Superior temporal gyrus (tissue), 1 donor: ENCODE data around the gene CHST15.
"Not testable (repeated sequence)": the region's sequence is repeated elsewhere in the genome, so short reads cannot be mapped to it uniquely, and the experiment has no call there.

Source experiments
- DNase-seq: peaks from one replicate; pipeline ENCODE4 v3.0.0-alpha.2; 2016; ENCODE audit errors: extremely low spot score

CHST15 gene

DNA sequence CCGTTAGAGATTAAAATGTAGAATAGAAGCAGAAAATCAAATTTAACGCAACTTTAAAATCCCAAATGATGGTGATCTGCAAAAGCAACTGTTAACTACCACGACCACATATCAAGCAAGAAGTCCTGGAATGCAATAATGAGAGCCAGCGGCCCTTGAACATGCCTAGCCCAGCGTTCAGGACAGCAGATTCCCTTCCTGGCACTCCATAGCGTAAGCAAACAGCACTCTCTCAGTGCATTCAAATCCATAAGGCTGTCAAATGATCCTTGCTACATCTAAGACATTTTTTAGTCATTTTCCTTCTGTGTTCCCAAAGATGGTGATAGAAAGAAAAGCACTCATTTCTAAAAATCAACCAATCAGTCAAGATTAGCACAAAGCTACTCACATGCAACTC, 48.1 kb downstream of the CHST15 start:
- no peak for DNase-seq

DNA sequence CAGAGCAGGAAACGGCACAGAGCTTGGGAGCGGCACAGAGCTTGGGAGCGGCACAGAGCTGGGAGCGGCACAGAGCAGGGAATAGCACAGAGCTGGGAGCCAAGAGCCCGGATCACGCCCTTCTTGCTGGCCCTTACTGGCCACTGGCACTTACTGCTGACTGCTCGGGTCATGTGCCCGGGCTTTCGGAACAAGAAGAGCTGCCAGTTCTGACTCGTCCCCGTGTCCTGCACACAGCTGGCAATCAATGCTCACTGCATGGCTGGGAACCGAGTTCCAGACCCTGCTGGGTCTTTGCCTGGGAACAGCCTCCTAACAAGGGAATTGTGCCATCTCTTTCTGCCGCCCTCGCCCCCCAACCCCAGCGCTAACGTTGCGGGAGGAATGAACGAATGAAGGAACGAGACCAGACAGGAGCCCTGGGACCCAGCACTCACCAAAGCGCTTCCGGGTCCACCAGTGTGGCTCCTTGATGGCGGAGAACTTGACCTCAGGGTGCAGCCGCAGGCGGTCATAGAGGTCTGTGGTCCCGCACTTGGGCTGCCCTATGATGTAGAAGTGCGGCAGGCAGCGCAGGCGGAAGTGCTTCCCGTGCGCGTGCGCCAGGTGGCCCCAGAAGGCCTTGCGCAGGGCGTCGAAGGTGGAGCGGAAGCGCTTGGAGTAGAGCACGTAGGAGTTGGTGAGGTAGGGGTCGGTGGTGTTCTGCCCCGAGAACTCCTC, 49.1 kb downstream of the CHST15 start:
- no peak for DNase-seq

DNA sequence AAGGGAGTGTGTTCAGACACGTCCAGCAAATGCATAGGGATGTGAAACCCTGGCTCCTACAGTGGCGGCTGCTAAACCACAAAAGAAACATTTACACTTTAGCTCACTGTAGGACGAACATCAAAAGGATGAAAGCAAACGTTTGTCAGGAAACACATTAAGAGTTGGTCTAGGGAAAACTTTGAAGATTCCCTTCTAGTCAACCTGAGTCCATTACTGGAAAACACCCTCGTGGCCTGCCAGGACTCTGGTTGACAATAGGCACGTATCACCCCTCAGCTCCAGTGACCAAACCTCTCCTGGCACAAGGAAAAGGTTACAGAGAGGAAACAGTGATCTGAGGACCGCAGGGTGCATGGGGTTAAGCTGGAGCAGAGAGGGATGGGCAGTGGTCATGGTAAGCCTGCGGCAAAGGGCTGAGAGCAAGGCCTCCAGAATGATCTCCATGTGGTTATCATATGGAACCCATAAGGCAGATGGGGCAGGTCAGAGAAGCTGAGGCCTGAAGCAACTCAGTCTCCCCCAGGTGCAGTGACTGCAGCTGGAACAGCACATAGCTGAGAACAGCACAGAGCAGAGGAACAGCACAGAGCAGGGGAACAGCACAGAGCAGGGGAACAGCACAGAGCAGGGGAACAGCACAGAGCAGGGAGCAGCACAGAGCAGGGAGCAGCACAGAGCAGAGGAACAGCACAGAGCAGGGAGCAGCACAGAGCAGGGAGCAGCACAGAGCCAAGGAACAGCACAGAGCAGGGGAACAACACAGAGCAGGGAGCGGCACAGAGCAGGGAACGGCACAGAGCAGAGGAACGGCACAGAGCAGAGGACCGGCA, 49.9 kb downstream of the CHST15 start:
- no peak for DNase-seq

DNA sequence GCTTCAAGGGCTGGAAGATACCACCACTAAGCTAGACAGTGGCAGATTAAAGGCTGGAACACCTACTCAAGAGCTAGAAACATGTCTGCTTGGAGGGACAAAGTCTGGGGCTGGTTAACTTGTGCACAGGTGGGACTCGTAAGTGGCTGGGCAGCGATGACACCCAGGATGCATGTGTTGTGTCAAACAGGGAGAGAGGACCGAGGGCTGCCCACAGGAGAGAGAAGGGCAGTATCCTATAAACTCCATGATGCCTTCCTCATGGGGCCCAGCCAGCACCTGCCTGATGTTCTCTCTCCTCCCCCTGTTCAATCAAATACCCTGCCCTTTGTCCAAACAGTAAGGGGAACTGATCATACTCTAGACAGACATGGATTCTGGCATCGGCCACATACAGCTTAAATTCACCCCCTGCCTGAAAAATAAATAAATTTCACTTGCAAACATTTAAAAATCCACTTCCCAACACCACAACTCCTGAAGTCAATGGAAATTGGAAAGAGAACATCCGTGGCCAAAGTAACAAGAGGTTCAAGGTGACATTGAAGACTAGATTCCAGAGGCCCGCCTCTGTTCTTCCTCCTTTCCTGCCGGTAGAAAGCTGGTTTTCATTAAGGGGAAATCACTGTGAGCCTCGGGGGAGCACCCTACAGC, 50.6 kb downstream of the CHST15 start:
- DNase-seq, result no peak

DNA sequence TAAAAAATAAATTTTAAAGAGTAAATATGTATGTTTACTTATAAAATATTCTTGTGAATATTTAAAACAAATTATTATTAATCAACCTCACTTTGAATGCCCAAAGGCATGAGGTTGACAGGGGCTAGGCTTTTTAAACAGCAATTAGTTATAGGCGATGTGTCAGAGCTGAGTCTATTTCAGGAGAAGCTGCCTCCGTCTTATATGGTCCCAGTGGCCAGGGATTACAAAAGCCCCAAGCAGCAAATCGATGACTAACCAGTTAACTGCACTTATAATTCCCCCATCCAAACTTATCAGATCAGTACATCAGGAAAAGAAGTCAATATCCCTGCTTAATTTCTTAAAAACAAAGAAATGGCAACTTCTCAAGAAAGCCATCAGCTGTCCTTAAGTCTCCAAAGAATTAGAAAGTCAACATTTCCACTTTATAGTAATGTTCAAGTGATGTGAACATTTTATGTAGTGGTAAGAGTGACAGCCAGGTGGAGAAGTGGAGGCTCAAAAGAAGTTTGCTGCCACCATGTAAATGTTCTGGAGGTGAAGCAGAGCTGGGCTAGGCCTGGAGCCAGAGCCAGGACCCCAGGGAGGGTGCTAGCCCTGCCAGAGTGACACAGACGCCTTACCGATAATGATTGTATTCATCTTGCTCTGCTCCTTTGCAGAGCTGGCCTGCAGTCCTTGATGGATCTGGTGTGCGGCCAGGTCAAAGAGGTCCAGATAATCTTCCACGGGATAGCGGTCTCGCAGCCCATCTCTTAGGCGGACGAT, 51.5 kb downstream of the CHST15 start:
- DNase-seq, result no peak

DNA sequence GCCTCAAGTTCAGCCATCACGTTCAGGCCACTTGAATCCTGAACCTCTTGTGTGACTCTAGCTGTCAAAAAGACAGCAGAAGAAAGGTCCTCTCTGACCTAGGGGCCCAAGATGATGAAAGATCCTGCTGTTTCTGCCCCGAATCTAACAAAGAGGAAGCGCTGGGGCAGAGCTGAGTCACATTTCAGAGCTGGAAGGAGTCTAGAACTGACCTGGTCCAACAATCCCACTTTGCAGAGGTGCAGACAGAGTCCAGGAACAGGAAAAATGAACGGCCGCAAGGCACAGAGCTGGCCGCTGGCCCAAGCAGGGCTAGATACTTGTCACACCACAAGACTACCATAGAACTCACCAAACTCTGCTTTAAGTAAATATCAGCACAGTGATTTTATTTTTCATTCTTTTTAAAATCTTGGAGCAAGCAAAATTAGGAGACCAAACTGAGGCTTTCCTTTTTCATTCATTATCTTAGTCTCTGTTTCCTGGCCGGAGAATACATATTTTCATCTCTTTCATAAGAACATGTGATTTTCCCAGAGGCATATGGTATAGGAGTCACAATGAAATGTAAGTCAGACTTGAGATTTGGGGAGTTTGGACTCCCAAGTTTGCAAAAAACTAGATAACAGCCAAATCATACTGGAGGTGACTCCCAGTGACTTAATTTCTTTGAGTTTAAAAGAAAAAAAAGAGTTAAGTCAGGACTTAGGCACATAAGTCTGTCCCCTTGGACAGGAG, 52.8 kb downstream of the CHST15 start:
- no peak for DNase-seq

DNA sequence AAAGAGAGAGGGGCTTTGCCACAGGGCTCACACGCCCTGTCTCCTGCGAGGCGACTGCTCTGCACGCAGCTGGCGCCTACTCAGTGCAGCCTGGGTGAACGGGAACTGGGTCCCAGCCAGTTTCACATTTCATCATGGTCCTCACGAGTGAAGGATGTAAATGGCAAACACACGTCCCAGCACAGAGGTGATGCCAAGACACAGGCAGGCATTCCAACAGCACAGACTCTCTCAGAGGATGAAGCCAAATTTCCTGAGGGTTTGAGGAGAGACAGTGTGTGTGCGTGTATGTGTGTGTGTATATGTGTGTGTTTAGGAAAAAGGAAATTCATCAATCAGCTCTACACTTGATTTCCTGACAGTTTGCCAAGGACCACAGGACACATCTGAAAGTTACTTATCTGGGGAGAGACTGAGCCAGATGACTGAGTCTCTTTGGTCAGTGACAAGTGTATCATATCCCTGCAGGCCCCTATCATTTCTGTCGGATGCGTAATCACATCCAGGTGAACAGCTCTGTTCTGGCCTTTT, 53.9 kb downstream of the CHST15 start:
- DNase-seq, result no peak

DNA sequence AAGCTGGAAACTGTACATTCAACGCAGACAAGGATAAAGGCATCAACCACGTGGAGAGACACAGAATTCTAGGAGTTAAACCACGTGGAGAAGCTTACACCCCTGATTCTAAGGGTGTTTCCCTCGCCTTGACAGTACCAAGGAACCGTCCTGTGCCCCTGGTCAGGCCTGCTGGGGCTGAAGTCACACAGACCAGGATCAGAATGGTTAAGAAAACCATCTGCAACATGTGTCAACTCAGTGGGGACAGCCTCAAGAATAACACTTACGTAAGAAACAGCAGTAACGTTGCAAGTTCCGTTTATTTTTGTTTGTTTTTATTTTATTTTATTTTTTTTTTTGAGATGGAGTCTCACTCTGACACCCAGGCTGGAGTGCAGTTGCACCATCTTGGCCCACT, 55.6 kb downstream of the CHST15 start:
- DNase-seq, result no peak

DNA sequence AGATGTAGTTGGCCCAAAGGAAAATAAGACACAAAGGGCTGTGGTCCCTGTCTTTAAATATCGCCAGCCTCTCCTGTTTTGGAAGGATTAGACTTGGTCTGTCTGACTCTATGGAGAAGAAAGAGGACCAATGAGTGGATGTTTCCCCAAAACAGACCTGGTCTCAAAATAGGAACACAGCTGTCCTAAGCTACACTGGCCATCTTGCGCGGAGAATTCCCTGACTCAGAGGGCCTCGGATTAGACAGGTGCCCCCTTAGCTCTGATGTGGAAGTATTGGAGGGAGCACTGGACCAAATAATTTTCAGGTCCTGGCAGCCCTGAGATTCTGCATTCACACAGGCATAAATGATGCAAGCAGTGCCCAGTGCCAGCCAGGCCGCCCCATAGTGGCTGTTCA, 56.1 kb downstream of the CHST15 start:
- DNase-seq, result no peak

DNA sequence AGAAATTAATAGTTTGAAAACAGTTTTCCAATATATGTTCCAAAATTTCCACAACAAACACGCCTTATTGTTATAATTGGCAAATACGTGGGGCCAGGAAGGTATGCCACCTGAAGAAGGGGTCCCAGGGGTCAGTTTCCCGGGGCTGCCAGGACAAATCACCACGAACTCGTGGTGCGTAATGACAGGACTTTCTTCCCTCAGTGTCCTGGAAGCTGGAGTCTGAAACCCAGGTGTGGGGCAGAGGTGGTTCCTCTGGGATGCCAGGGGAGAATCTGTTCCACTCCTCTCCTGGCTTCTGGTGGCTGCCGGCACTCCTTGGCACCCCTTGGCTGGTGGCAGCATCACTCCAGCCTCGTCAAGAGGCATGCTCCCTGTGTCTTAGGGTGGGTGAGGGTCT, 56.7 kb downstream of the CHST15 start:
- no peak for DNase-seq

DNA sequence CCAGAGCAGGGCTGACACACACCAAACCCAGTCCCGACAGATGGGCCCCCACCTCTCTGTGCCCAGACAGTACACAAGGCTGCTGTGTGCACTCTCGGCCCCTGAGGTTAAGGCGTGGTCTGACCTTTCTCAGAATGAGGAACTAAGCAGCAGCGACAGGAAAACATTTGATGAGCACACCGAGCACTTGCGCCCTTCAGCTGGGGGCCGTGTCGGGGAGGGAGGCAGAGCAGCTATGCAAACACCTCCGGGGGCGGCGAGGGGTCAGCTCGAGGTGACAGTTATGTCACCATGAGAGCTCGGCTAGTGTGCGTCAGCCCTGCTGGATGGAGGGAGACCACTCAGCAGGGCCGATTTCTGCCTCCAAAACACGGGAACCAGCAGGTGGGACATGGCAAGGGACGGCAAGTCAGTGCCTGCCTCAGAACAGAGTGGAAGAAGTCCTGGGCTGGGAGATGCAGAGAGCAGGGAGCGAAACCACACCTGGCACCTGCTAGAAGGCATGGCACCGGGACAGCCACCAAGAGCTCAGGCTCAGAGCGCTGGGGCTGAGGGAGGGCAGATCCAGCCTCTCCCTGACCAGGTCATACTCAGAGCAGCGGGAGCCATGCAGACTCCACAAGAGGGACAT, 57.4 kb downstream of the CHST15 start:
- DNase-seq, result no peak

DNA sequence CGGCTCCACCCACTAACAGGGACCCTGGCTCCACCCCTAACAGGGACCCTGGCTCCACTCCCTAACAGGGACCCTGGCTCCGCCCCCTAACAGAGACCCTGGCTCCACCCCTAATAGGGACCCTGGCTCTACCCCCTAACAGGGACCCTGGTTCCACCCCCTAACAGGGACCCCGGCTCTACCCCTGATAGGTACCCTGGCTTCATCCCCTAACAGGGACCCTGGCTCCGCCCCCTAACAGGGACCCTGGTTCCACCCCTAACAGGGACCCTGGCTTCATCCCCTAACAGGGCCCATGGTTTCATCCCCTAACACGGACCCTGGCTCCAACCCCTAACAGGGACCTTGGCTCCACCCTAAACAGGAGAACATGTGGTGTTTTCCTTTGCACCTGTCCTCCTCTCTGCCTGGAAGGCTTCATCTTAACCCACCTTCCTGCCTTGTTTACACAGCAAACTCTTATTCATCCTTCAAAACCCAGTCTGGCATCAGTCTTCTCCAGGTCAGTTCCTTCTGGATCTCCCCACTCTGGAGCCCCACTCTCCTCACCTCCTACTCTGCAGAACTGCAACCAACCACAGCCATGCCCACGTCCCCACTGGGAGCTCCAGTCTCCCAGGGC, 58.0 kb downstream of the CHST15 start:
- no peak for DNase-seq

DNA sequence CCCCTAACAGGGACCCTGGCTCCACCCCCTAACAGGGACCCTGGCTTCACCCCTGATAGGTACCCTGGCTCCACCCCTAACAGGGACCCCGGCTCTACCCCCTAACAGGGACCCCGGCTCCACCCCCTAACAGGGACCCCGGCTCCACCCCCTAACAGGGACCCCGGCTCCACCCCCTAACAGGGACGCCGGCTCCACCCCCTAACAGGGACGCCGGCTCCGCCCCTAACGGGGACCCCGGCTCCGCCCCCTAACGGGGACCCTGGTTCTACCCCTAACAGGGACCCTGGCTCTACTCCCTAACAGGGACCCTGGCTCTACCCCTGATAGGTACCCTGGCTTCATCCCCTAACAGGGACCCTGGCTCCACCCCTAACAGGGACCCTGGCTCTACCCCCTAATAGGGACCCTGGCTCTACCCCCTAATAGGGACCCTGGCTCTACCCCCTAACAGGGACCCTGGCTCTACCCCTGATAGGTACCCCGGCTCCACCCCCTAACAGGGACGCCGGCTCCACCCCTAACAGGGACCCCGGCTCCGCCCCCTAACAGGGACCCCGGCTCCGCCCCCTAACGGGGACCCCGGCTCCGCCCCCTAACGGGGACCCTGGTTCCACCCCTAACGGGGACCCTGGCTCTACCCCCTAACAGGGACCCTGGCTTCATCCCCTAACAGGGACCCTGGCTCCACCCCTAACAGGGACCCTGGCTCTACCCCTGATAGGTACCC, 58.7 kb downstream of the CHST15 start:
- DNase-seq, result not testable (repeated sequence)

DNA sequence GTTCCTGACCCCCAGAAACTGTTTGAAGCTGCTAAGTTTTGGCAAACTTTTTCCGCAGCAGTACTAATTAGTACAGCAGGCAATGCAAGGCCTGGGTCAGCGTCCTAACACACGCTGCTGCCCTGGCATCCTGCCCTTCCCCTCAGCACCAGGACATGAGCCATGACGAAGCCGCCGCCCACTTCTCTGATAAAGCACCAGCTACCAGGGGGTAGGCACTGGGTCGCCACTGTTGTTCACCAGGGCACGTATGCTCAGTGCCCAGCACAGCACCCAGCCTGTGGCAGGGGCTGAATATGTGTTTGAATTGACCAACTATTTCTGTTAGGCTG, 59.5 kb downstream of the CHST15 start:
- no peak for DNase-seq

DNA sequence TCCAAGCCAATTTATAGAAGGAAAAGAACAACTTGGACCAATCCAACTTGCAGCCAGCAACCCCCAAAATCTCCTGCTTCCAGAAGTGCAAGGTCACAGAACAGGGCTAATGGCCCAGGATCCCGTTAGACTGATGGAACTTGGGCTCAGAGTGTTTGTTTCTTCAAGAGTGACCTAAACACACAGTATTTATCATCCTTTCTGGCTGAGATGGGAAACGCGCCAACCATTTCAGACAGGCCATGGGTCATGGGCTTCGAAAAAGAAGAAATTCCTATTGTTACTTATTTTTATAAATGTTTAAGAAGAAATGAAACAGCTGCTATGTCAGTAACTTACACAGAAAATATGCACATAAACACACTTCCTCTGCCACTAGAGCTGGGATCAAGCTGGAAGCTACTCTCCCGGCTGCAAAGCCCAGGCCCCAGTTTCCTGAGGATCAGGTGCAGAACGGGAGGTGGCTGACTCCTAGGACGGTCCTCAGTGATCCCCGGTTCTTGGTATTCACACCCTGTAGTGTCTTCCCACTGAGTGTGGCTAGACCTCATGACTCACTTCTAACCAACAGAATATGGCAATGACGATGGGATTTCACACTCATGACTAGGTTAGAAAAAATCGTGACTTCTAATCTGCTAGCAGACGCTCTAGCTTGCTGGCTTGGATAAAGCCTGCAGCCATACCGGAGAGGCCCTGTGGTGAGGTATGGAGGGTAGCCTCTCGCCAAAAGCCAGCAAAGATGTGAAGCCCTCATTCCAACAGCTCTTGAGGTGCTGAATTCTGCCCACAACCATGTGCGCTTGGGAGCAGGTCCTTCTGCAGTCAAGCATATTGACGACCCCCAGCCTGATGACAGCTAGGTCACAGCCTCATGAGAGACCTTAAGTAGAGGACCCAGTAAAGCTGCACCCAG, 60.2 kb downstream of the CHST15 start:
- DNase-seq, result no peak

DNA sequence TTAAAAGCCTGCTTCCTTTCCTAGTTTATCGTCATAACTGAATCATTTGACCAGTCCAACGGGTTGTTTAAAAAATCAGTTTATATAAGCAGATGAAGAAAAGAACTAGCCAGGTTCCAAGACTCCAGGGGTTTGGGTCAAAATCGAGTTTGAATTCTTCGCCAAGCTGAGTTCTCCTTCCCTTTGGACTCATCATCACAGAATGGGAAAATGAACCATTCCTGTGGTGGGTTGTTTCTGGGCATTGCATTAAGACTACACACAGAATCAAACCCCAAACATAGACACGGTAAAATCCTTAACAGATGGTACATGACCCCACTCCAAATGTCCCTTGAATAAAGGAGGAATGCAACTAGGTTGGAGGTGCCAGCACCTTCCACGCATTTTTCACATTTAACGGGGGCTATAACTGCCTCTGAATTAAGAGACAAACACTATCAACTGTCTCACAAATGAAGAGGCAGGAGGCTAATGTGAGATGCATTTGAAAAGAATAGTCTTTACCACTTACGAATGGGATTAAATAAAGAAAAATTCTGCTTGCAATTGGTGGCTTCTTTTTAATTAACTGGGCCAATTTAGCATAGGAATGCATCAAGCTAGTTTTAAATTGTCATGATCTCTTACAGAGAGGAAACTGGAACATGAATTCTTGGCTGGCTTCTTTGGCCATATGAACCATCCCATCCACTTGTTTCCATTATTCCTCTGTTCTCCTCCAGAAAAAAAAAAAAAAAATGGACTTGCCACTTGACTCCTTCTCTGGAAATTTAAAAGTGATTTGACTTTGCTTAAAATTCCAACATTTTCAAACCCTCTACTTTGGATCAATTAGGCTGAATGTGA, 61.1 kb downstream of the CHST15 start:
- no peak for DNase-seq

DNA sequence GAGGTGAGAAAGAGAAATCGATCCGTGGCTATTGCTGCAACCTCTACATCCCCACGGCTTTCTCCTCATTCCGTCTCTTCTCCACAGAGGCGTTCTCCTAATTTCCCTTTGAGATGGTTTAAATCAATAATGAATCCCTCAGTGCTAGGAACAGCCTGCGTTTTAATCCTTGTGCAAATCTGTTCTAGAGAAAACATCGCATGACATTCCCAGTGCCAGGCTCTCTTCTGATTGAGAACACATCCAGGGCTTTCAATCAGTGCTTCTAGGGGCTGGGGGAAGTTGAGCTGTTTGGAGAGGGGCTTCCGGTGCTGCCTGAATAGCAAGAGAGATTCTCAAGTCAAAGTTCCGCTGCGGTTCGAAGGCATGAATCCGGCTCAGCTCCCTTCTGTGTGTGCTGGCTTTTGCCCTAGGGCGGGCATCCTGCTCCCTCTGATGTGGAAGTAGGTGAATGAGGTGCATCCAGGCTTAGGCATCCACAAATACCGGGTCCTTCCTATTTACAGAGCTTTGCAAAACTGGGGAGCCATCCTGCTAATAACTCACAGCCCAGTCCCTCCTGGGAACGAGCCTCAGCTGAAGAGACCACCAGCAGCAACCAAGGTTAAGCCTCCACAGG, 62.8 kb downstream of the CHST15 start:
- no peak for DNase-seq
